GM19324 (cell line): ENCODE data around the gene FAM83C.
"Not testable (repeated sequence)": the region's sequence is repeated elsewhere in the genome, so short reads cannot be mapped to it uniquely, and the experiment has no call there.

Source experiments
- ATAC-seq: cut with Tn5 transposase; IDR thresholded peaks from one replicate; pipeline ENCODE4 v1.9.1; 2021; ENCODE audit warnings: mild to moderate bottlenecking, moderate library complexity; ENCODE audit not compliant: unreplicated experiment, low FRiP score

FAM83C gene

GRCh38 chr20:35270021-35270902 is 22.0 kb downstream of the FAM83C start:
- no peak for ATAC-seq

- no peak for ATAC-seq
These were observed 23.0 kb downstream of the FAM83C start for GRCh38 chr20:35269055-35269781.

DNA sequence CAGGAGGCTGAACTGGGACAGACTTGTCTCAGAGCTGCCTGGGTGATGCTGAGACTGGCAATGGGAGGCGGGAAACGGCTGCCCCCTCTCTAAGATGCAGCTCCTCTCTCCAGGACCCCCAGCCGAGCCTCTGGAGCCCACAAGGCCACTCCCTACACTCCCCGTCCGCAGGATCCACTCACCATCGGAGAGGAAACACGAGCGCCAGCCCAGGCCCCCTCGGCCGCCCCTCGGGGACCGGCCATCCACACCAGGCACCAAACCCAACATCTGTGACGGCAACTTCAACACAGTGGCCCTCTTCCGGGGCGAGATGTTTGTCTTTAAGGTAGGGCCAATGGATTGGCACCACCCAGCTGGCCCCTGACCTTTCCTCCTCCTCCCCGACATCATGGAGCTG is 25.1 kb downstream of the FAM83C start:
- no peak for ATAC-seq

GRCh38 chr20:35264755-35265154 is 27.5 kb downstream of the FAM83C start:
- ATAC-seq = no peak

GRCh38 chr20:35263532-35264341 is 28.5 kb downstream of the FAM83C start:
- no peak for ATAC-seq

DNA sequence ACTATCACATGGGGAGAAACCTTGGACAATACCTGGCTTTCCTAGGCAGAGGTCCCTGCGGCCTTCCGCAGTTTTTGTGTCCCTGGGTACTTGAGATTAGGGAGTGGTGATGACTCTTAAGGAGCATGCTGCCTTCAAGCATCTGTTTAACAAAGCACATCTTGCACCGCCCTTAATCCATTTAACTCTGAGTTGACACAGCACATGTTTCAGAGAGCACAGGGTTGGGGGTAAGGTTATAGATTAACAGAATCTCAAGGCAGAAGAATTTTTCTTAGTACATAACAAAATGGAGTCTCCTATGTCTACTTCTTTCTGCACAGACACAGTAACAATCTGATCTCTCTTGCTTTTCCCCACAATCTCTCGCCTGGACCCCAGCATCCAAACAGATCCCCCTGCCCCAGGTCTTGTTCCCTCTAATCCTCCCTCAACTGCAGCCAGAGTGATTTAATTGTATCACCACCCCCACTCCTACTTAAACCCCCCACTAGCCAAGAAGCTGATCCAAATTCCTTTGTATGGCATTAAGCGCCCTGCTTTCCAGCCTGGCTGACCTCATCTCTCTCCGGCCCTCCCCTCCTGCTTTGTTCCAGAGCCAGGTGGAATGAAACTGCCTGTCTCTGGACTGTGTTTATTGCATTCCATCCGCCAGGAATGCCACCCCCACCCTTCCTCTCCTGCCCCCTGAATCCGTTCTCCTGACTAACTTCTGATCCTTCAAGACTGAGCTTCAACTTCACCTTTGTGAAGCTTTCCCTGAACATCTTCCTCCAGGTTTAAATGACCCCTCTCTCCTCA is 29.3 kb downstream of the FAM83C start:
- ATAC-seq = not testable (repeated sequence)

DNA sequence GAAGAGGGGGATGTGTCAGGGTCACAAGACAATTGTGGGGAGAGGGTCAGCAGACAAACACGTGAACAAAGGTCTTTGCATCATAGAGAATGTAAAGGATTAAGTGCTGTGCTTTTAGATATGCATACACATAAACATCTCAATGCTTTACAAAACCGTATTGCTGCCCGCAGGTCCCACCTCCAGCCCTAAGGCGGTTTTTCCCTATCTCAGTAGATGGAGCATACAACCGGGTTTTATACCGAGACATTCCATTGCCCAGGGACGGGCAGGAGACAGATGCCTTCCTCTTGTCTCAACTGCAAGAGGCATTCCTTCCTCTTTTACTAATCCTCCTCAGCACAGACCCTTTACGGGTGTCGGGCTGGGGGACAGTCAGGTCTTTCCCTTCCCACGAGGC is 29.9 kb downstream of the FAM83C start:
- ATAC-seq = not testable (repeated sequence)

DNA sequence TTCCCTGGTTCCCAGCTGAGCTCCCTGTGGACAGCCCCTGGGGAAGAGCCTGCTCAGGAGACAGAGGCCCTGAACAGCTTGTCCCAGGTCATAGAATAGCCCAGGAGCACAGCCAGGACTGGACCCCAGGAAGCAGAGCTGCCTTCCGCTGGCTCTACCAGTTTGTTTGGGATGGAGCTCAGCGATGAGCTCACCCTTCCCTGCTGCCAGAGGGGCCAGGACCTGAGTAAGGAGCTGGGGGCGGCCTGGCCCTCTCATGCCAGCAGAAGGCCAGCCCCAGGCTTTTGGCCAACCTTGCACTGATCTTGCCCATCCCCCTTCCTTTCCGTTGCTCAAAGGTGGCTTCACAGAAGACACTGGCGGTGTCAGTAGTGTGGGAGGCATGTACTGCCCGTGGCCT is 31.8 kb downstream of the FAM83C start:
- ATAC-seq = no peak

DNA sequence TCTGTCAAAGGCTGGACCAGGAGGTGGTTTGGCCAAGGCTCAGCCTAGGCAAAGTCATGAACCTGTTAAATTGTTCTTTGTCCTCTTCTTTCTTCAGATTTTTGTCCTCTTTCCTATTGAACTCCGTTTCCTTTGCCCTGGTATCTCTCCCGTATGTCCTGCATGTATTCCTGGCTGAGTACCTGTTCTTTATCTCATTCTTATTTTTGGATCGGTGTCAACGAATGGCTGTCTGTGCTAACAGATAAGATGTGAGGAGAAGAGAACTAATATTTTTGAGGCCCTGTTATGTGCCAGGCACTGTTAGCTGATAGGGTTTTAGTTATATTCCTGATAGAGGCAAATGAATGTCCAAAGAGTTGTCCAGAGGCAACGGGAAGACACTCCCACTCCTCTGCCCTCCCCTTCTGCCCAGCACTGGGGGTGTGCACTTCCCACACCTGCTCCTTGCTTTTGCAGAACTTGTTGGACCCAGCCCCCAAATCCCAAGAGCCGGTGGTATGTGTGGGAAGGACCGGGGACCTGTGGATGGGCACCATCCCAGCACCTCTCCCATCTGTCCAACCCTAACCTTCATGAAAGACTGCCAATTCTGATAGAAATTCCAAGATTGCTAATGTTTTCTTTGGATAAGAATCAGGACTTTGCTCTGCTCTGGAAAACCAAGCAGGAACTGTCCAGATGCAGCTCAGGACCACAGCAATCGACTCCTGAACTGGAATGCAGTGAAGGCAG is 34.9 kb downstream of the FAM83C start:
- no peak for ATAC-seq

- no peak for ATAC-seq
These were observed 37.7 kb downstream of the FAM83C start for GRCh38 chr20:35254448-35254999.

DNA sequence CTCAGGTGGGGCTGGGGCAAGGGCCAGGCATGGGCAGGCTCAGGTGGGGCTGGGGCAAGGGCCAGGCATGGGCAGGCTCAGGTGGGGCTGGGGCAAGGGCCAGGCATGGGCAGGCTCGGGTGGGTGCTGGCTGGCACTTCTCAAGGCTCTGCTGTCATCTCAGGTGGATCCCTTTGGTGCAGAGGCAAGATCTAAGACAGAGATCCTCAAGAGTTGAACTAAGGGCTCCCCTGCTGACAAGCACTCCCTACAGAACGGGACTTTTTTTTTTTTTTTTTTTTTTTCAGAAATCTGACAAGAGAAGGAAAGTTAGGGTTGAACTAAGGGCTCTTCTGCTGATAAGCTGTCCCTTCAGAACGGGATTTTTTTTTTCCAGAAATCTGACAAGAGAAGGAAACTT is 39.2 kb downstream of the FAM83C start:
- no peak for ATAC-seq

DNA sequence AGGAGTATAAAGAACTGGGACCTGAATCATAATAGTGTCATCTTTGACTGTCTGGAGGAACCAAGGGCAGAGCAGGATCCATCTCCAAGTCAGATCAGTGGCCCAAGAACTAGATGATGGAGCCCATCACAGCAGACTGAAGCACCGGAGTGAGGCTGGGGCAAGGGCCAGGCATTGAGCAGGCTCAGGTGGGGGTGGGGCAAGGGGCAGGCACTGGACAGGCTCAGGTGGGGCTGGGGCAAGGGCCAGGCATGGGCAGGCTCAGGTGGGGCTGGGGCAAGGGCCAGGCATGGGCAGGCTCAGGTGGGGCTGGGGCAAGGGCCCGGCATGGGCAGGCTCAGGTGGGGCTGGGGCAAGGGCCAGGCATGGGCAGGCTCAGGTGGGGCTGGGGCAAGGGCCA is 39.6 kb downstream of the FAM83C start:
- ATAC-seq = not testable (repeated sequence)

GRCh38 chr20:35252037-35252461 is 40.2 kb downstream of the FAM83C start:
- peak; percentile 61 for ATAC-seq

- no peak for ATAC-seq
These were observed 40.6 kb downstream of the FAM83C start for GRCh38 chr20:35251613-35251940.

DNA sequence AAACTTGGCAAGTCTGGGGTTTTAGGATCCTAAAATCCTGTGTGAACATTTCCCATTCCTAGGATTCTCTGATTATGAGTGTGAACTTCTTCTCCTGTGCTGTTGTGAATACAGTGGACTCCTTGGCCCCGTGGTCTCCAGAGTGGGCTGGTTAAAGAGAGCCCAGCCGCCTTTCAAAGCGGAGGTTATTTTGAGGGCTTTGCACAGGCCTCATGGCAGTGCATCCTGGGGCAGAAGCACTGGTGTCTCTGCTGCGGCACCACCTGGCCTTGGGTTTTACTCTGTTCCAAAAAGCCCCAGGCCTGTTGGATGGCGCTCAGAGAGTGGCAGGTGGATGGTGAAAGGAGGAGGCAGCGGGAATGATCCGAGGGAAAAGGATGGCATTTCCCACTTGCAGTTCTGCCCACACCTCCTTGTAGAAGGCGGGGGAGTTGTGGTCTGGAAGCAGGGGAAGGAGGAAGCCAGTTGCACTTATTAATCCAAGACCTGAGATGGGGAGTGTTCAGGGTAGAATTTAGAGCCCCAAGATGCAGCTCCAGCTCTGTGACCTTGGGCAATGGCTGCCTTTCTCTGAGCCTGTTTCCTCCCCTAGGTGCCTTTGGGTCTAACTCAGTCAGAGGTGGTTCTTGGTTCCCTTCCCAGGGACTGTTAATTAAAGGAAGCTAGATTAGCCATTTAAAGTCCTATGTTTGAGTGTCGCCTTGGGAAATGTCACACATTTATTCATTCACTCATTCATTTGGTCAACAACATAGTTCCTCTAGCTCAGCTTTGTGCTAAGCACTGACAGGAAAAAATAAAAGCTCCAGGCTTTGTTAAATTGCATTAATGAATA is 43.4 kb downstream of the FAM83C start:
- ATAC-seq = no peak

DNA sequence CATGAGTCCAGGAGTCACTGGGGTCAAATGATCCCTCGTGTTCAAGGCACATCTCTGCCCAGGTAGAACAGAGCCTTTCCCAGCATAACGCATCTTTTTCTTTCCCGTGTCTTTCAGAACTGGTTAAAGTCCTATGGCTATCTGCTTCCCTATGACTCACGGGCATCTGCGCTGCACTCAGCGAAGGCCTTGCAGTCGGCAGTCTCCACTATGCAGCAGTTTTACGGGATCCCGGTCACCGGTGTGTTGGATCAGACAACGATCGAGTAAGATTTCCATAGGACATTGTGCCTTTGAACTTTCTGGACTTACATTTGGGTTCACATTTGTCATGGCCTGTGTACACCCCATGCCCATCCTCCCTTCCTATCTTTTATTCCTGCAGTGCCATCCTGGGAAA is 45.5 kb downstream of the FAM83C start:
- no peak for ATAC-seq

DNA sequence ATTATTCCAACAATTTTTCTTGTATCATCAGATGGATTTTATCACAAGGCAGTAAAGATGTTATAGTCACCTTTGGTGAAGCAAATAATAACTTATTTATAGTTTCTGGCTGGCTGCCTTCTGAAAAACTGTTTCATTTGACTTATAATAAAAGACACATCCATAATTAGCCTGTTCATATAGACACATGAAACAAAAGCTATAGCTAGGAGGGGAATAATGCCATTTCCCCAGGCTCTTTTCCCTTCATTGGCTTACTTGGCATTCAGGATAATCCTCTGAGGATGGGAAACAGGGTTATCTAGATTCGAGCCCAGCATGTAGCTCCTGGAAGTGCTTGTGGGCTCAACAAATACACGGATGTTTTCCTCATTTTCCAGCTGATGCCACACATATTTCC is 48.2 kb downstream of the FAM83C start:
- ATAC-seq = no peak

DNA sequence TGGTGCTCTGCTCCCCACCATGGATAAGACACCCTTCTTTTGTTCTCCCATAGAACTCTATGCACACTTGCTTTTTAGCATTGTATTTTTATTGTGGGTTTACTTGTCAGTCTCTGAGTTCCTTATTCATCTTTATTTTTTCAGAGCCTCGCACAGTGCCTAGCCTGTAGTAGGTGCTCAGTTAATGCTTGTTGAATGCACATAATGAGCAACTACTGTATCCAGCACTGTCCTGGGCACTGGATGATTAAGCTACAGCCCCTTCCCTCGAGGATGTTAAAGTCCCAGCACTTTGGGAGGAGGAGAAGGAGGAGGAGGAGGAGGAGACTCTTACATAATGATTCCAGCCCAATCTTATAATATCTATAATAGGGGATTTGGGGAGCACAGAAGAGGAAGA is 48.9 kb downstream of the FAM83C start:
- ATAC-seq = no peak
